ENCODE measurements around the gene CRTAC1.

DNA sequence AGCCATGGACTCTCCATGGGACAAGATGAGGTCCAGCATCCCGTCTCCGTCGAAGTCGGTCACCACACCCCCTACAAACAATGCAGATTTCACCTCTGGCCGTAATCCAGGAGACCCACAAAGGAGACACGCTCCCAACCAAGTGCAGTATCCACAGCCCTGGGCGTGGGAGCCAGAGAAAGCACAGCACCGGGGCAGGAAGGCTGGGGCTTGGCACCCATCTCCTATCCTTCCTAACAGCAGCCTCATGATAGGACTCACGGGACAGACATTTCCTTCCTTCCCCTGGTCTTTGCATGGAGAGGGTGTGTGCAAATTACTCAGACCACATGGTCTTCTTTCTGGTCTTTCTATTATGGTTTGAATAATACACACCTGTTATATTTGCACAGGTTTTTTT, 134.5 kb downstream of the CRTAC1 start:
- TF ChIP-seq POLR2AphosphoS5 (IDR thresholded peaks at IDR 0.05; ENCODE audit: low read depth) (no peak), EZH2phosphoT487 (IDR thresholded peaks at IDR 0.05; ENCODE audit: unreplicated experiment) (no peak), EZH2 (IDR thresholded peaks at IDR 0.05; ENCODE audit: low read depth, unreplicated experiment) (no peak), CREB1 (CRISPR knock-in tag; IDR thresholded peaks at IDR 0.05; ENCODE audit: low read depth) (no peak), JUNB (IDR thresholded peaks at IDR 0.05; ENCODE audit: unreplicated experiment) (no peak), ZNF114 (CRISPR knock-in tag; IDR thresholded peaks at IDR 0.05) (no peak), STAT1 (IDR thresholded peaks at IDR 0.05; ENCODE audit: unreplicated experiment) (no peak)
- TF ChIP-seq, protein P1, sequence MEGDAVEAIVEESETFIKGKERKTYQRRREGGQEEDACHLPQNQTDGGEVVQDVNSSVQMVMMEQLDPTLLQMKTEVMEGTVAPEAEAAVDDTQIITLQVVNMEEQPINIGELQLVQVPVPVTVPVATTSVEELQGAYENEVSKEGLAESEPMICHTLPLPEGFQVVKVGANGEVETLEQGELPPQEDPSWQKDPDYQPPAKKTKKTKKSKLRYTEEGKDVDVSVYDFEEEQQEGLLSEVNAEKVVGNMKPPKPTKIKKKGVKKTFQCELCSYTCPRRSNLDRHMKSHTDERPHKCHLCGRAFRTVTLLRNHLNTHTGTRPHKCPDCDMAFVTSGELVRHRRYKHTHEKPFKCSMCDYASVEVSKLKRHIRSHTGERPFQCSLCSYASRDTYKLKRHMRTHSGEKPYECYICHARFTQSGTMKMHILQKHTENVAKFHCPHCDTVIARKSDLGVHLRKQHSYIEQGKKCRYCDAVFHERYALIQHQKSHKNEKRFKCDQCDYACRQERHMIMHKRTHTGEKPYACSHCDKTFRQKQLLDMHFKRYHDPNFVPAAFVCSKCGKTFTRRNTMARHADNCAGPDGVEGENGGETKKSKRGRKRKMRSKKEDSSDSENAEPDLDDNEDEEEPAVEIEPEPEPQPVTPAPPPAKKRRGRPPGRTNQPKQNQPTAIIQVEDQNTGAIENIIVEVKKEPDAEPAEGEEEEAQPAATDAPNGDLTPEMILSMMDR (conservative IDR thresholded peaks at IDR 0.05; ENCODE audit: low read depth in 2 of 2), result no peak
- TF ChIP-seq, protein P2, sequence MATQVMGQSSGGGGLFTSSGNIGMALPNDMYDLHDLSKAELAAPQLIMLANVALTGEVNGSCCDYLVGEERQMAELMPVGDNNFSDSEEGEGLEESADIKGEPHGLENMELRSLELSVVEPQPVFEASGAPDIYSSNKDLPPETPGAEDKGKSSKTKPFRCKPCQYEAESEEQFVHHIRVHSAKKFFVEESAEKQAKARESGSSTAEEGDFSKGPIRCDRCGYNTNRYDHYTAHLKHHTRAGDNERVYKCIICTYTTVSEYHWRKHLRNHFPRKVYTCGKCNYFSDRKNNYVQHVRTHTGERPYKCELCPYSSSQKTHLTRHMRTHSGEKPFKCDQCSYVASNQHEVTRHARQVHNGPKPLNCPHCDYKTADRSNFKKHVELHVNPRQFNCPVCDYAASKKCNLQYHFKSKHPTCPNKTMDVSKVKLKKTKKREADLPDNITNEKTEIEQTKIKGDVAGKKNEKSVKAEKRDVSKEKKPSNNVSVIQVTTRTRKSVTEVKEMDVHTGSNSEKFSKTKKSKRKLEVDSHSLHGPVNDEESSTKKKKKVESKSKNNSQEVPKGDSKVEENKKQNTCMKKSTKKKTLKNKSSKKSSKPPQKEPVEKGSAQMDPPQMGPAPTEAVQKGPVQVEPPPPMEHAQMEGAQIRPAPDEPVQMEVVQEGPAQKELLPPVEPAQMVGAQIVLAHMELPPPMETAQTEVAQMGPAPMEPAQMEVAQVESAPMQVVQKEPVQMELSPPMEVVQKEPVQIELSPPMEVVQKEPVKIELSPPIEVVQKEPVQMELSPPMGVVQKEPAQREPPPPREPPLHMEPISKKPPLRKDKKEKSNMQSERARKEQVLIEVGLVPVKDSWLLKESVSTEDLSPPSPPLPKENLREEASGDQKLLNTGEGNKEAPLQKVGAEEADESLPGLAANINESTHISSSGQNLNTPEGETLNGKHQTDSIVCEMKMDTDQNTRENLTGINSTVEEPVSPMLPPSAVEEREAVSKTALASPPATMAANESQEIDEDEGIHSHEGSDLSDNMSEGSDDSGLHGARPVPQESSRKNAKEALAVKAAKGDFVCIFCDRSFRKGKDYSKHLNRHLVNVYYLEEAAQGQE (IDR thresholded peaks at IDR 0.05; ENCODE audit: unreplicated experiment), result no peak
- TF ChIP-seq, protein P3, sequence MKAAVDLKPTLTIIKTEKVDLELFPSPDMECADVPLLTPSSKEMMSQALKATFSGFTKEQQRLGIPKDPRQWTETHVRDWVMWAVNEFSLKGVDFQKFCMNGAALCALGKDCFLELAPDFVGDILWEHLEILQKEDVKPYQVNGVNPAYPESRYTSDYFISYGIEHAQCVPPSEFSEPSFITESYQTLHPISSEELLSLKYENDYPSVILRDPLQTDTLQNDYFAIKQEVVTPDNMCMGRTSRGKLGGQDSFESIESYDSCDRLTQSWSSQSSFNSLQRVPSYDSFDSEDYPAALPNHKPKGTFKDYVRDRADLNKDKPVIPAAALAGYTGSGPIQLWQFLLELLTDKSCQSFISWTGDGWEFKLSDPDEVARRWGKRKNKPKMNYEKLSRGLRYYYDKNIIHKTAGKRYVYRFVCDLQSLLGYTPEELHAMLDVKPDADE (IDR thresholded peaks at IDR 0.05), result no peak

All from GM23338 (cell line).